Measurements from ENCODE around the gene PERP.
"Not testable (repeated sequence)": the region's sequence is repeated elsewhere in the genome, so short reads cannot be mapped to it uniquely, and the experiment has no call there.

GRCh38 chr6:138119229-138119628 is 12.0 kb upstream of the PERP start:
- TF ChIP-seq CTCF, POLR2A (IDR thresholded peaks at IDR 0.05): not testable (repeated sequence)

All from uterus (tissue), 2 donors.